Stimulated activated CD8-positive, alpha-beta memory T cell treated with anti-CD3 and anti-CD28 coated beads, Interleukin-12 subunit alpha, Interleukin-12 subunit beta, amount 100 ng/mL, for 1 hour (primary cell): ENCODE measurements around the gene HSPA12A.

ENCODE experiments used
- DNase-seq: peaks from one replicate; pipeline ENCODE4 v3.0.0-alpha.2; 2020; ENCODE audit warnings: low read depth

HSPA12A gene

DNA sequence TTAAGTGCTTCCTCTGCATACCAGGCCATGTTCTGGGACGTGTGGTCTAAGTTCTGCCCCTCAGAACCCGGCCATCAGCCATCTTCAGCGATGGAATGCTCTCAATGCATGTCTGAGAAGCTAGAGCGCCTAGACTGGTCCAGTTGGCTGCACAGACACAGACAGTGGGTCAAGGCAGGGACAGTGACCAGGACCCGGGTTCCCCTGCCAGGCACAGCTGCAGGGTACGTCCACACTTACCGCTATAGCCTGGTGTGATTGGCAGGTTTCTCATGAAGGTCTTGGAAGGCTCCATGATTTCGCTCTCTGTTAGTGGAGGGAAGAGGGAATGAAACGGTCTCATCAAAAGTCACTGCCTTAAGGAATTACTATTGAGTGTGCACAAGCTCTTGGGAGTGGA is 74.3 kb downstream of the HSPA12A start:
- DNase-seq, result no peak

DNA sequence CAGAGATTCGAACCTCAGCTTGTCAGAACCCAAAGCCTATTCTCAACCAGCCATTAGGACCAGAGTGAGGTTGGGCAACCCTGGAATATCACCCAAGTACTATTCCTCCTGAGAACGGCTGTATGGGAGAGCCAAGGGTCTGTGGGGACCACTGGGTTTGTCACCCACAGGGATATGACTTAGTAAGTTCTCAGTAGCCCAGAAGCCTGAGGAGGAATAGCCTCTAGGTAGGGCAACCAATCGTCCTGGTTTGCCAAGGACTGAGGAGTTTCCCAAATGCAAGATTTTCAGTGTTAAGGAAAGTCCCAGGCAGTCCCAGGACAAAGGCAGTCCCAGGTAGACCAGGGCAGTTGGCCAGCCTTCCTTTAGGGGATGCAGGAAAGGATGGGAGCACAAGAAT is 74.9 kb downstream of the HSPA12A start:
- no peak for DNase-seq

- DNase-seq, result no peak
These were observed 76.7 kb downstream of the HSPA12A start for GRCh38 chr10:116665541-116666125.

DNA sequence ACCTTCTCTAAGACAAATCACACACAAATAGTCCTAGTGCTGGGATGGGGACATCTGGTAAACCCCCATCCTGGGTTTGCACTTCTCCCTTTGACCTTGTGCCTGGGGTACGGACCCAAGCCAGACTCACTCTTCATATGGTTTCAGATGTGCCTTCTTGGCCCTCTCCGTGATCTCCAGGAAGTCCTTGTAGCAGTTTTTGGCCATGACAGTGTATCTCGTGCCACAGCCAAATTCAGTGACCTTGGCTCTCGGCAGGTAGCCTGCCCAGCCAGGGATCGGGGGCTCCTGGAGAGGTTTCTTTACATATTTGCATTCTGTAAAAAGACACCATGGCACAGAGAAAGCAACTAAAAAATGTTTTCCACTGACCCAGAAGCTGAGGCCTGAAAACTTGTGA is 77.7 kb downstream of the HSPA12A start:
- no peak for DNase-seq

DNA sequence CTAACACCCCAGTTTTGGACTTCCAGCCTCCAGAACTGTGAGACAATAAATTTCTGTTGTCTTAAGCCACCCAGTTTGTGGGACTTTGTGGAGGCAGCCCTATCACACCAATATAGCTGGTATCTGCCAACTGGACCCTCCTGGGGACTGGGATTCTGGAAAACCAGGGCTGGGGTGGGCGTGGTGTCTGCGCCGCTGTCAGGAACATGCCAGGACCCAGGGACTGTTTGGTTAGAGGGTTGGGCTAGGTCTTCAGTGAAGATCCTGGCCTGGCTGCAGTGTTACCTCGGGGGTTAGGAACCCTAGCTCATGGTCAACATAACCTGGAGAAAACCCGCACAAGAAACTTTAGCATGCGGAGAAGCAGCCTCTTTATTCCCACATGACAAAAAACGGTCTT is 79.0 kb downstream of the HSPA12A start:
- DNase-seq, result no peak

- no peak for DNase-seq
These were observed 81.5 kb downstream of the HSPA12A start for GRCh38 chr10:116660860-116661259.

GRCh38 chr10:116659049-116659670 is 83.2 kb downstream of the HSPA12A start:
- DNase-seq, result no peak

GRCh38 chr10:116657863-116658551 is 84.4 kb downstream of the HSPA12A start:
- no peak for DNase-seq

GRCh38 chr10:116656044-116656443 is 86.3 kb downstream of the HSPA12A start:
- DNase-seq, result no peak

DNA sequence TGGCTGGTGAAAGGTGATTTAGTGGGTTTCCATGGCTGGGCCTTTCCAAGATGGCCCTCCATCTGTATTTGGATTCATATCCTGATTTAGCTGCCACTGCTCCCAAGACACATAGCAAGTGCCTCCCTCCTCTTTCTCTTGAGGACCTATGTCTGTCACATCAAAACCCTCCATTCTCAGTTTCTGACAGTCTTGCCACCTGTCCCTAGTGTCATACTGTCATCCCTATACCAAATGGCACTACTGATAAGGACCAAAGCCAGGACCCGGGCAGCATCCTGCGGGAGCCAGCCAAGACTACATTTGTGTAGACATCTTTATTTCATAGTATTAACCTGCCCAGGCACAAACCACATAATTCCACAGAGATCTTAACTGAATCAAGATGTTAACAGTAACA is 86.8 kb downstream of the HSPA12A start:
- DNase-seq, result no peak

GRCh38 chr10:116654816-116655215 is 87.5 kb downstream of the HSPA12A start:
- no peak for DNase-seq

DNA sequence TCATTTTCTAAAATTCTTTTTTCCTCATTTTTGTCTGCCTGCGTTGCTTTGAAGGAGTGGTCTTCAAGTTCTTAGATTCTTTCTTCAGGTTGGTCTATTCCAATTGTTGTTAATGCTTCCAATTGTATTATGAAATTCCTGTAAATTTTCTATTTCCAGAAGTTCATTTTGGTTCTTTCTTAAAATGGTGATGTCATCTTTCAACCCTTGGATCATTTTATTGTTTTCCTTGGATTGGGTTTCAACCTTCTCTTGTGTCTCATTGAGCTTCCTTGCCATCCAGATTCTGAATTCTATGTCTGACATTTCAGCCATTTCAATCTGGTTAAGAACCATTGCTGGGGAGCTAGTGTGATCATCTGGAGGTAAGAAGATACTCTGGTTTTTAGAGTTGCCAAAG is 88.5 kb downstream of the HSPA12A start:
- no peak for DNase-seq

- no peak for DNase-seq
These were observed 93.5 kb downstream of the HSPA12A start for GRCh38 chr10:116648903-116649302.

- DNase-seq, result no peak
These were observed 95.9 kb downstream of the HSPA12A start for GRCh38 chr10:116646502-116646901.

- DNase-seq, result no peak
These were observed 104.5 kb downstream of the HSPA12A start for GRCh38 chr10:116637830-116638229.

GRCh38 chr10:116636976-116637375 is 105.4 kb downstream of the HSPA12A start:
- DNase-seq, result no peak

GRCh38 chr10:116636385-116636784 is 106.0 kb downstream of the HSPA12A start:
- no peak for DNase-seq

- DNase-seq, result no peak
These were observed 108.0 kb downstream of the HSPA12A start for GRCh38 chr10:116634126-116634975.

DNA sequence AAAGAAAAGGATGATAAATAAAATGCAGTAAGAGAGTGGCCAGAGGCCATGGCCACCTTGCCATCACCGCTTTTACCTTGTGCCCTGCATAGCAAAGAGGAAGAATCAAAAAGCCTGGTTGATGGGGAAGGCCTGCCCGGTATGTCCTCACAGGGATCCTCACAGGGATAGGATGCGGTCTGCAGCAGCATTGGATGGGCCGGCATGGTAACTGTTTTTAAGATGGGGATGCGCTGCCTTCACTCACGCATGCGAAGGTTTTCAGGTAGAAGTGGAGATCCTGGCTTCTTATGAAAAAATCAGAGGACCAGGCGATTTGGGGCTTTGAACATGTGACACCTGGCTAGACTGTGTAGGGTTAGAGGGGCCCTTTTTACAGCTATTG is 109.2 kb downstream of the HSPA12A start:
- no peak for DNase-seq

DNA sequence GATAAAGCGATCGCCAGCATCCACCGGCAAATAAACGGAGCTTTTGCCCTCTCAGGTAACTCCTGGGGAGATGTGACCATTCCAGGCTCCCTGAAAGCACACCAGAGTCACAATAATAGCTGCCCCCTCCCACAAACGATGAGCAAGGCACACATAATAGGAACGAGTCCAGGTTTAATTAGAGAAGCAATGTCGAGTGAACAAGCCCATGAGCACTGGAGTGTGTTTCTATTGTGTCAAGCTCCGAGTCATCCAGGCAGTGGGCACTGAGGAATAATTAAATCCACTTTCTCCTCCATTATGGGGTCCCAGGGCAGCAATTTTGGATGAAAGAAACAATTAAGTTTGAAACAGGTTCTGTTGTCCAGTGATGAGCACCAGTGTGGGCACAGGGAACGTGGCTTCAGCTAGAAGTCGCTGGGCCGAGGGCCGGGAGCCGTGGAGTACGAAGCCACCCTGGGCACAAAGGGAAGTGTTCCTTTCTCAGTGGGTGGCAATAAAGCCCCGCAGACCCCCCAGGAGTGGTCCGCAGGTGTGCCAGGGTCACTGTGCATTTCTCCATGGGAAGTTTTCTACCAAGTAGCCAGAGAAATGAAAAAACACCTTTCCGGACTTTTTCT is 109.7 kb downstream of the HSPA12A start:
- no peak for DNase-seq

DNA sequence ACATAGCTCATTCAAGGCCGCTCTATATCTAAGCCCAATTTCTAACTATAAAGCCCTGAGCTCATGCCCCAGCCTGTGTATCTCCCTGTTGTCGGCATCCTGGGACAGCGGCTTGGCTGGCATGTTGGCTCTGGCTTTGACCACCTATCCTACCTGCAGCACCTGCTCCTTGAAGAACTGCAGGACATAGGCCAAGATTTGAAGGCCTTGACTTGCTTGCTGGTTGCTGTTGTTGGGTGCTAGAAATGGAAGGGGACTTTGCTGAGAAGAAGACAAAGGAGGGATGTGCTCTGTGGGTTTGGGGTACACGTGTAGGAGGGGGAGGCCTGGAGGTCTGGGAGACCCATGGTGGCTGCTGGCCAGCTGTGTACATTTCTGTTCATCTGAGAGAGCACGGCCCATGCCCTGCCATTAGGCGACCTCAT is 110.5 kb downstream of the HSPA12A start:
- DNase-seq, result no peak

- no peak for DNase-seq
These were observed 112.3 kb downstream of the HSPA12A start for GRCh38 chr10:116630020-116630419.
